GM12892 (cell line): Measurements from ENCODE around the gene MYG1.

Source experiments
- POLR2AphosphoS5 ChIP-seq: IDR thresholded peaks from 2 replicates; pipeline ENCODE4 v1.6.1; 2011; ENCODE audit warnings: low read depth, low read length, control low read depth
- TAF1 ChIP-seq: IDR thresholded peaks from 2 replicates; pipeline ENCODE4 v1.6.1; 2011; ENCODE audit warnings: low read depth, mild to moderate bottlenecking, control low read depth, low read length, borderline replicate concordance

DNA sequence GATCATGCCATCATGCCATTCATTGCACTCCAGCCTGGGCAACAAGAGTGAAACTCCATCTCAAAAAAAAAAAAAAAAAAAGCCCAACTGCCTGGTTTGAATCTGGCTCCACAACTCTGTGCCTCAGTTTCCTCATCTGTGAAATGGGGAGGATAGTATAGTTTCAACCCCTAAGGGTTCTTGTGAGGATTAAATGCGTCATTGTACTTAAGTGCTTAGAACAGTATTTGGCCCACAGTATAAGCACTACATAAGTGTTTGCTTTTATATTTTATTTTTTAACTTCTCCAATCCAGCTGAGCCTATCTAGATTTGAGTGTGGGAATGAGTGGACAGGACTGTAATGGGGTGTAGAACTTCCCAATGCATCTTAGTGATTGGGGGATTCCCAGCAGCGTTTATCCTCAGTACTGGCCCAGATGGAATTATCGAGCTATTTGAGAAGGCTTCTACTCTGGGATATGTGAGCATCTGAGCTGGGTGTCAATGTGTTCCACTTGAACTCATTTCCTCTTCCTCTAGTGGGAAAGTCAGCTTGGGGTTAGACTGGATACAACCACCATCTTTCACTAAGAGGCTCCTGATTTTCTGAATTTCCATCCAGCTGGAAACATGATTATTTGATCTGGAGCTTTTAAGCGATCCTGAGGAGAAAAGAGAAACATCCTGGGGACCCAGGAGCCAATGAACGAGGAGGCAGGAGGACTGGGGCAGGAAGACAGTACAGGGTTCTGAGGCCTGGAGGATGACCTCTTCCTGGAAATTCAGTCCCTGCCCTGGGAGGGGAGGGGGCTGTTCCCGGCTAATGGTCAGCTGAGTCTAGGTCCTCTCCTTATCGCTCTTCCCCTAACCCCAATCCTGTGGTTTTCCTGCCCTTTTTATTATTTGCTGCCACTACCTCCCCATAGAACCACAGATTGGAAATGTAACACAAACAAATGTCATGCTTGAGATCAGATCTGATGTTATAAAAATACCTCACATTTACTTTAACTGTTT, 40.7 kb upstream of the MYG1 start:
- TF ChIP-seq TAF1 (no peak), POLR2AphosphoS5 (no peak)
